ENCODE results near the gene ZNF747. TPM values are rescaled to one million over a fixed set of nuclear protein-coding genes. Genes with fewer than 3 reads are reported as not detected.
A peak's percentile ranks its signal among the peaks of the same experiment; 100 is the strongest.
"Not testable (repeated sequence)": the region's sequence is repeated elsewhere in the genome, so short reads cannot be mapped to it uniquely, and the experiment has no call there.

Gene ZNF747
- total RNA-seq, 2 experiments from 2014 or later = 10.6 to 10.7 TPM

GRCh38 chr16:30539986-30540526 is 5.4 kb upstream of the ZNF747 start:
- H3K4me1 Mint-ChIP-seq = peaks cover 24% of the 10 kb centered on the region
- H3K27me3 Mint-ChIP-seq, H3K9me3 Mint-ChIP-seq, H3K27ac Mint-ChIP-seq, DNase-seq, H3K4me3 Mint-ChIP-seq: not testable (repeated sequence)
- H3K36me3 Mint-ChIP-seq (ENCODE audit: low read depth) = peaks cover 13% of the 10 kb centered on the region
- ChIA-PET CTCF (interaction anchor here (0.6 to 1.2 kb wide), 2 partner anchors 39 to 130 kb away, joined by 3 read pairs; no protein-coding TSS in a partner anchor), POLR2A (interaction anchor here (1.3 kb wide), 1 partner anchor 31 kb away, joined by 3 read pairs; the partner anchor contains the start of gene ZNF688)

- Mint-ChIP-seq H3K27ac (no peak overlapping the region), H3K4me1 (peaks cover 24% of the 10 kb centered on the region), H3K9me3 (no peaks in the 10 kb centered on the region), H3K4me3 (no peak overlapping the region), H3K27me3 (no peaks in the 10 kb centered on the region), H3K36me3 (ENCODE audit: low read depth) (peaks cover 17% of the 10 kb centered on the region)
- POLR2A ChIA-PET = interaction anchor here (1.3 kb wide), 1 partner anchor 32 kb away, joined by 3 read pairs; the partner anchor contains the start of gene ZNF688
- CTCF ChIA-PET = interaction anchor here (0.6 to 1.2 kb wide), 2 partner anchors 40 to 130 kb away, joined by 3 read pairs; no protein-coding TSS in a partner anchor
- no peak for DNase-seq
These were observed 4.6 kb upstream of the ZNF747 start for GRCh38 chr16:30539000-30539964.

- not testable (repeated sequence) for H3K27me3 Mint-ChIP-seq, DNase-seq, H3K9me3 Mint-ChIP-seq
- Mint-ChIP-seq H3K36me3 (ENCODE audit: low read depth) (peaks cover 28% of the 10 kb centered on the region), H3K4me3 (peak overlapping the region; percentile 87), H3K27ac (peak overlapping the region; percentile 97), H3K4me1 (peaks cover 32% of the 10 kb centered on the region)
- ChIA-PET CTCF (interaction anchor here (0.6 to 4.1 kb wide), 23 partner anchors 9 to 1091 kb away, joined by 4 to 90 read pairs (median 9); partner anchors contain the start of genes DCTPP1, ITGAL, ZNF688 and ZNF689), POLR2A (interaction anchor here (1.3 to 4.9 kb wide), 19 partner anchors 9 to 163 kb away, joined by 3 to 189 read pairs (median 20); partner anchors contain the start of genes DCTPP1, FBRS, ITGAL and SRCAP)
These were observed 1.9 kb upstream of the ZNF747 start for GRCh38 chr16:30536391-30537024.

- no peaks in the 10 kb centered on the region for H3K9me3 Mint-ChIP-seq
- ChIA-PET POLR2A (interaction anchor here (0.5 to 4.9 kb wide), 40 partner anchors 8 to 582 kb away, joined by 3 to 189 read pairs (median 8); partner anchors contain the start of genes ALDOA, DCTPP1, FBRS and ITGAL), CTCF (interaction anchor here (0.7 to 4.1 kb wide), 37 partner anchors 8 to 279 kb away, joined by 3 to 90 read pairs (median 6); partner anchors contain the start of genes DCTPP1, ITGAL, ZNF688 and ZNF689)
- H3K4me3 Mint-ChIP-seq = peak overlapping the region; percentile 87
- H3K27me3 Mint-ChIP-seq = no peaks in the 10 kb centered on the region
- peaks cover 36% of the 10 kb centered on the region for H3K36me3 Mint-ChIP-seq (ENCODE audit: low read depth)
- peak; percentile 74 for DNase-seq
- peaks cover 37% of the 10 kb centered on the region for H3K4me1 Mint-ChIP-seq
- H3K27ac Mint-ChIP-seq = peak overlapping the region; percentile 97
These were observed 1.1 kb upstream of the ZNF747 start for GRCh38 chr16:30535777-30536190.

GRCh38 chr16:30535106-30535776 is 583 bp upstream of the ZNF747 start:
- Mint-ChIP-seq H3K4me1 (peaks cover 42% of the 10 kb centered on the region), H3K9me3 (no peaks in the 10 kb centered on the region), H3K4me3 (peak overlapping the region; percentile 87), H3K27me3 (no peaks in the 10 kb centered on the region), H3K36me3 (ENCODE audit: low read depth) (peaks cover 38% of the 10 kb centered on the region), H3K27ac (peak overlapping the region; percentile 97)
- CTCF ChIA-PET = interaction anchor here (0.7 to 4.1 kb wide), 38 partner anchors 8 to 279 kb away, joined by 3 to 90 read pairs (median 6); partner anchors contain the start of genes DCTPP1, ITGAL, ZNF688 and ZNF689
- POLR2A ChIA-PET = interaction anchor here (0.5 to 4.9 kb wide), 44 partner anchors 8 to 582 kb away, joined by 3 to 189 read pairs (median 8); partner anchors contain the start of genes ALDOA, DCTPP1, FBRS and ITGAL
- DNase-seq = no peak

- peaks cover 38% of the 10 kb centered on the region for H3K36me3 Mint-ChIP-seq (ENCODE audit: low read depth)
- peak; percentile 43 for DNase-seq
- peaks cover 51% of the 10 kb centered on the region for H3K4me1 Mint-ChIP-seq
These were observed 800 bp downstream of the ZNF747 start for GRCh38 chr16:30533748-30534367.

GRCh38 chr16:30533146-30533522 is 1.5 kb downstream of the ZNF747 start:
- CTCF ChIA-PET = interaction anchor here (0.6 to 4.1 kb wide), 6 partner anchors 19 to 82 kb away, joined by 4 to 90 read pairs (median 12); partner anchors contain the start of gene ZNF764
- POLR2A ChIA-PET = interaction anchor here (1.2 to 4.9 kb wide), 10 partner anchors 10 to 96 kb away, joined by 3 to 189 read pairs (median 36); partner anchors contain the start of genes ZNF688, ZNF764 and ZNF785
- peaks cover 56% of the 10 kb centered on the region for H3K4me1 Mint-ChIP-seq
- H3K27me3 Mint-ChIP-seq = no peaks in the 10 kb centered on the region
- peak overlapping the region; percentile 87 for H3K4me3 Mint-ChIP-seq
- DNase-seq = no peak
- peak overlapping the region; percentile 54 for H3K27ac Mint-ChIP-seq
- no peaks in the 10 kb centered on the region for H3K9me3 Mint-ChIP-seq
- H3K36me3 Mint-ChIP-seq (ENCODE audit: low read depth) = peaks cover 38% of the 10 kb centered on the region

More at GRCh38 chr16:30533748-30534367, 800 bp downstream of the ZNF747 start:
- no peaks in the 10 kb centered on the region for H3K27me3 Mint-ChIP-seq
- H3K9me3 Mint-ChIP-seq = no peaks in the 10 kb centered on the region
- H3K4me3 Mint-ChIP-seq = peak overlapping the region; percentile 87
- ChIA-PET POLR2A (interaction anchor here (0.9 to 4.9 kb wide), 22 partner anchors 9 to 214 kb away, joined by 3 to 189 read pairs (median 16); partner anchors contain the start of genes FBRS, ITGAL, PHKG2 and ZNF48), CTCF (interaction anchor here (0.6 to 4.1 kb wide), 12 partner anchors 10 to 160 kb away, joined by 3 to 90 read pairs (median 7); partner anchors contain the start of genes DCTPP1, ZNF689 and ZNF764)
- peak overlapping the region; percentile 97 for H3K27ac Mint-ChIP-seq

GRCh38 chr16:30532285-30533145 is 2.1 kb downstream of the ZNF747 start:
- DNase-seq = no peak
- ChIA-PET POLR2A (interaction anchor here (0.9 to 4.9 kb wide), 5 partner anchors 10 to 34 kb away, joined by 3 to 189 read pairs (median 53); partner anchors contain the start of gene ZNF764), CTCF (no interaction called here)
- no peaks in the 10 kb centered on the region for H3K27me3 Mint-ChIP-seq
- peaks cover 58% of the 10 kb centered on the region for H3K4me1 Mint-ChIP-seq
- peak overlapping the region; percentile 87 for H3K4me3 Mint-ChIP-seq
- peak overlapping the region; percentile 54 for H3K27ac Mint-ChIP-seq
- H3K9me3 Mint-ChIP-seq = no peaks in the 10 kb centered on the region
- H3K36me3 Mint-ChIP-seq (ENCODE audit: low read depth) = peaks cover 34% of the 10 kb centered on the region

- peaks cover 27% of the 10 kb centered on the region for H3K36me3 Mint-ChIP-seq (ENCODE audit: low read depth)
- POLR2A ChIA-PET = interaction anchor here (1.0 to 3.9 kb wide), 5 partner anchors 13 to 72 kb away, joined by 3 to 20 read pairs (median 15); partner anchors contain the start of genes ZNF688, ZNF764 and ZNF785
- CTCF ChIA-PET = interaction anchor here (0.6 to 4.2 kb wide), 8 partner anchors 27 to 100 kb away, joined by 3 to 18 read pairs (median 4); partner anchors contain the start of genes DCTPP1, ZNF688 and ZNF764
- DNase-seq = no peak
- H3K4me3 Mint-ChIP-seq = no peak overlapping the region
- H3K4me1 Mint-ChIP-seq = peaks cover 47% of the 10 kb centered on the region
- H3K27ac Mint-ChIP-seq = peak overlapping the region; percentile 26
- H3K9me3 Mint-ChIP-seq = no peaks in the 10 kb centered on the region
- no peaks in the 10 kb centered on the region for H3K27me3 Mint-ChIP-seq
These were observed 4.3 kb downstream of the ZNF747 start for GRCh38 chr16:30530163-30531037.
